ENCODE measurements around the gene PFKL.

Gene PFKL

DNA sequence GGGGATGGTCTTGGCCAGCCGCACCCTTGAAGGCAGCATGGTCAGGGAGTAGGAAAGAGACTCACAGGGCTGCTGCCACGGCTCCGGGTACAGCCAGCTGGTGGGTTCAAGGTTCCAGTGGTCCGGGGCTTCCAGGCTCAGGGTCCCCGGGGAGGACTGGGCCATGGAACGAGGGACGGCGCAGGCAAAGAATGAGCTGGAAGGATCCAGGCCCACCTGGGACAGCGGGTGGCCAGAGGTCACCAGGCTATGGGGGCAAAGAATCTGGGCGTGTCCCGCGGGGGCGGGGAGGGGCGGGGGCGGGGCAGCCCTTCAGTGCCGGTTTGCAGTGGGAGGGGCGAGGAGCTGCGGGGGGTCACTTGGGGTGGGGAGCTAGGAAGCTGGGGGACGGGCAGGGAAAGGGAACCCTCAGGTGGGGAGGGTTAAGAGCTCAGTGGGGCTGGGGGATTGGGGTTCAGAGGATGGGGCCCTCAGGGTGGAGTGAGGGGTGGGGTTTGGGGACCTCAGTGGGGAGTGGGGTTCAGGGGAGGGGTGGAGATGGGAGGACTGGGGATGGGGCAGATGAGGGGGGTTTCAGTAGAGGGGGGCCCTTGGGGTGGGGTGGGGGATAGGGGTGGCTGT is 38.1 kb upstream of the PFKL start, which contains the start of gene DNMT3L:
Gene DNMT3L, minus strand, starts transcription at position 223 of the 621 bp plus-strand sequence. CDS start 638 bp downstream, outside the sequence.
- no peak within 1 kb of the TSS for H4K8ac ChIP-seq (ENCODE audit: low read length)
- 77% methylated on average over 19 of the region's 19 CpGs for WGBS
- no peak within 1 kb of the TSS for H3K27ac ChIP-seq (ENCODE audit: low read length, poor library complexity, severe bottlenecking)
- DNase-seq: no peak
- no peaks in the 10 kb centered on the region for H3K36me3 ChIP-seq (ENCODE audit: control insufficient read depth in 1 of 2, insufficient read depth in 2 of 2, low read depth in 1 of 2, low read length in 2 of 2)
- no peak within 1 kb of the TSS for H2BK120ac ChIP-seq (ENCODE audit: low read depth, low read length)
- no peak within 1 kb of the TSS for H2BK5ac ChIP-seq (ENCODE audit: low read depth, low read length, poor library complexity, severe bottlenecking)
- H3K27me3 ChIP-seq (ENCODE audit: control insufficient read depth in 1 of 2, insufficient read depth in 1 of 2, low read length in 2 of 2): peaks cover 35 to 43% of the 10 kb centered on the region in 2 experiments
- H3K9ac ChIP-seq (ENCODE audit: low read length): no peak within 1 kb of the TSS
- no peaks in the 10 kb centered on the region for H3K79me1 ChIP-seq (replicated peaks; ENCODE audit: low read length, poor library complexity, severe bottlenecking)
- H3K4me2 ChIP-seq (ENCODE audit: low read length, poor library complexity, severe bottlenecking): no peak within 1 kb of the TSS
- no peak within 1 kb of the TSS for H2BK12ac ChIP-seq (ENCODE audit: low read length in 2 of 2)
- H2AFZ ChIP-seq (ENCODE audit: low read depth, low read length): no peak within 1 kb of the TSS
- H2AK5ac ChIP-seq (ENCODE audit: low read length, severe bottlenecking): no peak within 1 kb of the TSS
- H3K9me3 ChIP-seq (ENCODE audit: control insufficient read depth, low read length): peaks cover 6% of the 10 kb centered on the region
- H2BK15ac ChIP-seq (ENCODE audit: low read depth, poor library complexity, severe bottlenecking): no peak within 1 kb of the TSS
- H3K18ac ChIP-seq (ENCODE audit: low read depth in 1 of 2, low read length in 2 of 2): no peak within 1 kb of the TSS
- H3K4me1 ChIP-seq (ENCODE audit: control insufficient read depth, insufficient read depth, low read depth, low read length): no peaks in the 10 kb centered on the region
- H3K23ac ChIP-seq (ENCODE audit: low read length in 2 of 2): no peak within 1 kb of the TSS
- H3K14ac ChIP-seq (ENCODE audit: low read length in 2 of 2): no peak within 1 kb of the TSS
- H3K4me3 ChIP-seq (ENCODE audit: insufficient read depth in 1 of 2, low read depth in 1 of 2, low read length in 2 of 2): no peak within 1 kb of the TSS
- H3K4ac ChIP-seq (ENCODE audit: low read depth in 1 of 2, low read length in 2 of 2): peak within 1 kb of the TSS in 1 of 2 experiments; percentile 7
- no peak within 1 kb of the TSS for H4K91ac ChIP-seq (ENCODE audit: low read length)

DNA sequence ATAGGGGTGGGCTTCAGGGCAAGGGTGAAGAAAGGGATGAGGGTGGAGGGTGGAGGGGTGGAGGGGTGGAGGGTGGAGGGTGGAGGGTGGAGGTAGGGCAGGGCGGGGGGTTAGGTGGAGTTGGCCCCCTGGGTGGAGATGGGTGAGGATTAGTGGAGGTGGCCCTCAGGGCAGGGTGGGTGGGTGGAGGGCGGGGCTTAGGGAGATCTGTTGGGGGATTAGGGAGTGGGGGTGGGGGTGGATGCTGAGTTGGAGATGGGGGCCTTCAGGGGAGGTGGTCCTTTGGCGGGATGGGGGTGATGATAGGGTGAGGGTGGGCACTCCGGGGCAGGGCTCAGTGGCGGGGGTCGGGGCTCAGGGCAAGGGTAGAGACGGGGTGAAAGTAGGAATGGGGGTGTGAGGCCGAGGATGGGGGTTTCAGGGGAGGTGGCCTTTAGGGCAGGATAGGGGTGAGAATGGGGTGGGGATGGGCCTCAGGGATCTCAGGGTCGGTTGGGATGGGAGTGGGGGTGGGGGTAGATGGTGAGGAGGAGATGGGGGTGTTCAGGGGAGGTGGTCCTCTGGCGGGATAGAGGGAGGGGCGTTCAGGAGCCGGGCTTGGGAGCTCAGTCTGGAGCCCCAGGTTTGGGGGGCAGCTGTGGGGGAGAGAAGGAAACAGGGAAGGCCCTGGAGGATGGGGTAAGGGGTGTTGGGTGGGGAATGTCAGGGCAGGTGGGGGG is 37.4 kb upstream of the PFKL start:
- no peaks in the 10 kb centered on the region for H3K79me1 ChIP-seq (replicated peaks; ENCODE audit: low read length, poor library complexity, severe bottlenecking)
- H4K8ac ChIP-seq (ENCODE audit: low read length): no peak overlapping the region
- no peak overlapping the region for H3K18ac ChIP-seq (ENCODE audit: low read depth in 1 of 2, low read length in 2 of 2)
- no peak overlapping the region for H2BK5ac ChIP-seq (ENCODE audit: low read depth, low read length, poor library complexity, severe bottlenecking)
- no peak overlapping the region for H3K4me3 ChIP-seq (ENCODE audit: insufficient read depth in 1 of 2, low read depth in 1 of 2, low read length in 2 of 2)
- no peak for DNase-seq
- no peak overlapping the region for H2BK12ac ChIP-seq (ENCODE audit: low read length in 2 of 2)
- no peaks in the 10 kb centered on the region for H3K4me1 ChIP-seq (ENCODE audit: control insufficient read depth, insufficient read depth, low read depth, low read length)
- H4K91ac ChIP-seq (ENCODE audit: low read length): no peak overlapping the region
- no peak overlapping the region for H3K4me2 ChIP-seq (ENCODE audit: low read length, poor library complexity, severe bottlenecking)
- H2AK5ac ChIP-seq (ENCODE audit: low read length, severe bottlenecking): no peak overlapping the region
- H2BK15ac ChIP-seq (ENCODE audit: low read depth, poor library complexity, severe bottlenecking): no peak overlapping the region
- H3K27ac ChIP-seq (ENCODE audit: low read length, poor library complexity, severe bottlenecking): no peak overlapping the region
- WGBS: 75% methylated on average over 12 of the region's 12 CpGs
- no peak overlapping the region for H3K4ac ChIP-seq (ENCODE audit: low read depth in 1 of 2, low read length in 2 of 2)
- H3K14ac ChIP-seq (ENCODE audit: low read length in 2 of 2): no peak overlapping the region
- H3K23ac ChIP-seq (ENCODE audit: low read length in 2 of 2): no peak overlapping the region
- H2AFZ ChIP-seq (ENCODE audit: low read depth, low read length): no peak overlapping the region
- peaks cover 34 to 51% of the 10 kb centered on the region in 2 experiments for H3K27me3 ChIP-seq (ENCODE audit: control insufficient read depth in 1 of 2, insufficient read depth in 1 of 2, low read length in 2 of 2)
- no peak overlapping the region for H3K9ac ChIP-seq (ENCODE audit: low read length)
- no peaks in the 10 kb centered on the region for H3K36me3 ChIP-seq (ENCODE audit: control insufficient read depth in 1 of 2, insufficient read depth in 2 of 2, low read depth in 1 of 2, low read length in 2 of 2)
- H3K9me3 ChIP-seq (ENCODE audit: control insufficient read depth, low read length): peaks cover 6% of the 10 kb centered on the region
- no peak overlapping the region for H2BK120ac ChIP-seq (ENCODE audit: low read depth, low read length)

DNA sequence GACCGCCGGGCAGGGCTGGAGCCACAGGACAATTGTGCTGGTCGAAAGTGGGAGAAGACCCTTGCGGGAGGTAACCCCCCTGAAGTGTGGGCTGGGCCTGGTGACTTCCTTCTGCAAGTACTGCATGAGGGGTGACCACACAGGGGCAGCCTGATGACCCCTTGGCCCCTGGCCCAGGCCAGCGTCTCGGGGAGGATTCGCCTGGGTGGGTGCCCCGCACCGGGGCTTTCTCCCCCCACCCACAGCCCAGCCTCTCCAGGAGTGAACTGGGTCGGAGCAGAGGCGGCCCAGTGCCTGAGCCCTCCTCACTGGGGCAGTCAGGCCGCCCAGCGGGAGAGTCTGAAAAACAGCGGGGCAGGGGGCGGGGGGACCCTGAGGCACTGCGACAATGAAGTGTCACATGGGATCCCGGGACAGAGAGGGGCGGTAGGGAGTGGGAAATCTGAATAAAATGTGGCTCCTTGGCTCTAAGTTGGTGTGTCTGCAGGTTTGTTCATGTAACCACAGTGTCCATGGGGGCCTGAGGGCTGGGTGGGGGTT is 36.6 kb upstream of the PFKL start:
- H2BK120ac ChIP-seq (ENCODE audit: low read depth, low read length): no peak overlapping the region
- no peak overlapping the region for H3K4ac ChIP-seq (ENCODE audit: low read depth in 1 of 2, low read length in 2 of 2)
- H4K8ac ChIP-seq (ENCODE audit: low read length): no peak overlapping the region
- peaks cover 31 to 50% of the 10 kb centered on the region in 2 experiments for H3K27me3 ChIP-seq (ENCODE audit: control insufficient read depth in 1 of 2, insufficient read depth in 1 of 2, low read length in 2 of 2)
- H3K79me1 ChIP-seq (replicated peaks; ENCODE audit: low read length, poor library complexity, severe bottlenecking): no peaks in the 10 kb centered on the region
- H3K9me3 ChIP-seq (ENCODE audit: control insufficient read depth, low read length): peaks cover 6% of the 10 kb centered on the region
- no peaks in the 10 kb centered on the region for H3K36me3 ChIP-seq (ENCODE audit: control insufficient read depth in 1 of 2, insufficient read depth in 2 of 2, low read depth in 1 of 2, low read length in 2 of 2)
- H2BK12ac ChIP-seq (ENCODE audit: low read length in 2 of 2): no peak overlapping the region
- no peak overlapping the region for H3K4me2 ChIP-seq (ENCODE audit: low read length, poor library complexity, severe bottlenecking)
- H4K91ac ChIP-seq (ENCODE audit: low read length): no peak overlapping the region
- H3K23ac ChIP-seq (ENCODE audit: low read length in 2 of 2): no peak overlapping the region
- no peak overlapping the region for H3K14ac ChIP-seq (ENCODE audit: low read length in 2 of 2)
- H2BK5ac ChIP-seq (ENCODE audit: low read depth, low read length, poor library complexity, severe bottlenecking): no peak overlapping the region
- WGBS: 45% methylated on average over 16 of the region's 18 CpGs
- H3K27ac ChIP-seq (ENCODE audit: low read length, poor library complexity, severe bottlenecking): no peak overlapping the region
- H2BK15ac ChIP-seq (ENCODE audit: low read depth, poor library complexity, severe bottlenecking): no peak overlapping the region
- DNase-seq: no peak
- peak overlapping the region in 1 of 2 experiments; percentile 29 for H3K18ac ChIP-seq (ENCODE audit: low read depth in 1 of 2, low read length in 2 of 2)
- no peak overlapping the region for H2AFZ ChIP-seq (ENCODE audit: low read depth, low read length)
- H3K9ac ChIP-seq (ENCODE audit: low read length): no peak overlapping the region
- H2AK5ac ChIP-seq (ENCODE audit: low read length, severe bottlenecking): no peak overlapping the region
- H3K4me3 ChIP-seq (ENCODE audit: insufficient read depth in 1 of 2, low read depth in 1 of 2, low read length in 2 of 2): no peak overlapping the region
- H3K4me1 ChIP-seq (ENCODE audit: control insufficient read depth, insufficient read depth, low read depth, low read length): no peaks in the 10 kb centered on the region

DNA sequence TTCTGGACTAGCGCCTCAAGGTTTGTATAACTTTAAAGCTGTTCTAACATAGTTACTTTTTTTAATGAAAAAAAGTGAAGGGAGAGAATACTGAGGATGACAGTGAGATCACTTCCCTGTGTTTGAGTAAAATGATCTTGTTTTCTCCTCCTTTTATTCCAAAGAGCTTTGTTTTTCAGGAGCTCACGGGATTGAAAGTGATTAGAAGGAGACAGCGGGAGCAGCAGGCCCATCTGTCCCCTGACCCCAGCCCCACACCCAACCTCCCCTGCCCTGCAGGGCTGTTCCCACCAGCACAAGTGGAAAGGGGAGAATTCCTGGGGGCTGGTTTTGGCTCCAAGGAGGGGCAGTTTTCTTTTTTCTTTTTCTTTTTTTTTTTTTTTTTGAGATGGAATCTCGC is 36.1 kb upstream of the PFKL start:
- H3K23ac ChIP-seq (ENCODE audit: low read length in 2 of 2): no peak overlapping the region
- no peak overlapping the region for H4K91ac ChIP-seq (ENCODE audit: low read length)
- H4K8ac ChIP-seq (ENCODE audit: low read length): no peak overlapping the region
- H2AFZ ChIP-seq (ENCODE audit: low read depth, low read length): no peak overlapping the region
- no peak overlapping the region for H2BK12ac ChIP-seq (ENCODE audit: low read length in 2 of 2)
- H3K27me3 ChIP-seq (ENCODE audit: control insufficient read depth in 1 of 2, insufficient read depth in 1 of 2, low read length in 2 of 2): peaks cover 26 to 46% of the 10 kb centered on the region in 2 experiments
- no peak for DNase-seq
- WGBS: 100% methylated on average over 2 of the region's 4 CpGs
- H3K9ac ChIP-seq (ENCODE audit: low read length): no peak overlapping the region
- no peak overlapping the region for H3K4ac ChIP-seq (ENCODE audit: low read depth in 1 of 2, low read length in 2 of 2)
- no peak overlapping the region for H2BK120ac ChIP-seq (ENCODE audit: low read depth, low read length)
- peaks cover 6% of the 10 kb centered on the region for H3K9me3 ChIP-seq (ENCODE audit: control insufficient read depth, low read length)
- no peak overlapping the region for H3K4me3 ChIP-seq (ENCODE audit: insufficient read depth in 1 of 2, low read depth in 1 of 2, low read length in 2 of 2)
- no peak overlapping the region for H3K4me2 ChIP-seq (ENCODE audit: low read length, poor library complexity, severe bottlenecking)
- no peak overlapping the region for H2AK5ac ChIP-seq (ENCODE audit: low read length, severe bottlenecking)
- H2BK15ac ChIP-seq (ENCODE audit: low read depth, poor library complexity, severe bottlenecking): no peak overlapping the region
- H3K79me1 ChIP-seq (replicated peaks; ENCODE audit: low read length, poor library complexity, severe bottlenecking): no peaks in the 10 kb centered on the region
- H3K36me3 ChIP-seq (ENCODE audit: control insufficient read depth in 1 of 2, insufficient read depth in 2 of 2, low read depth in 1 of 2, low read length in 2 of 2): no peaks in the 10 kb centered on the region
- no peak overlapping the region for H3K18ac ChIP-seq (ENCODE audit: low read depth in 1 of 2, low read length in 2 of 2)
- no peak overlapping the region for H3K14ac ChIP-seq (ENCODE audit: low read length in 2 of 2)
- no peaks in the 10 kb centered on the region for H3K4me1 ChIP-seq (ENCODE audit: control insufficient read depth, insufficient read depth, low read depth, low read length)
- H2BK5ac ChIP-seq (ENCODE audit: low read depth, low read length, poor library complexity, severe bottlenecking): no peak overlapping the region
- no peak overlapping the region for H3K27ac ChIP-seq (ENCODE audit: low read length, poor library complexity, severe bottlenecking)

Measured in mesenchymal stem cell (in vitro differentiated cells and primary cell).